Stomach (tissue), 9 donors: ENCODE results near the gene TNKS2. TPM values are rescaled to one million over a fixed set of nuclear protein-coding genes. Genes with fewer than 3 reads are reported as not detected.

Experiments
- DNase-seq, 2 donors: peaks; one replicate each; pipeline versions ENCODE4 v3.0.0 to v3.0.0-alpha.2; 2013 to 2019
- H3K27ac ChIP-seq, 5 donors: fragments of 200-600 bp in 4 of 5; sonication (generic) in 4 of 5; one replicate each; pipeline ENCODE4 v1.5.1; 2013 to 2019; ENCODE audit warnings: mild to moderate bottlenecking in 1 of 5, moderate library complexity in 1 of 5
- H3K27me3 ChIP-seq, 3 donors: fragments of 200-600 bp; sonication (generic); one replicate each; pipeline ENCODE4 v1.5.1; 2017 to 2019; ENCODE audit warnings: mixed run types in 1 of 3
- H3K36me3 ChIP-seq, 4 donors: fragments of 200-600 bp; sonication (generic); 1 replicate in 3 of 4; 2 replicates in 1 of 4; pipeline ENCODE4 v1.5.1; 2016 to 2019
- H3K4me1 ChIP-seq, 4 donors: fragments of 200-600 bp; sonication (generic); one replicate each; pipeline ENCODE4 v1.5.1; 2016 to 2019
- H3K4me3 ChIP-seq, 4 donors: fragments of 200-600 bp; sonication (generic) in 3 of 4; one replicate each; pipeline ENCODE4 v1.5.1; 2016 to 2019; ENCODE audit warnings: mild to moderate bottlenecking in 1 of 4
- H3K9me3 ChIP-seq, 4 donors: fragments of 200-600 bp; sonication (generic); one replicate each; pipeline ENCODE4 v1.5.1; 2016 to 2019
- EP300 ChIP-seq: sonication (generic); formaldehyde crosslinking; IDR thresholded peaks from one replicate; pipeline ENCODE4 v1.6.1; 2017; ENCODE audit warnings: antibody characterized with exemption
- POLR2A ChIP-seq, 4 donors: fragments of 450-650 bp; IDR thresholded peaks; one replicate each; pipeline ENCODE4 v1.6.1; 2016; ENCODE audit warnings: antibody characterized with exemption in 4 of 4, control low read depth in 2 of 4, mild to moderate bottlenecking in 1 of 4, moderate library complexity in 1 of 4
- POLR2AphosphoS5 ChIP-seq, 3 donors: sonication (generic); formaldehyde crosslinking; IDR thresholded peaks; one replicate each; pipeline ENCODE4 v1.6.1; 2016; ENCODE audit warnings: antibody characterized with exemption in 3 of 3
- WGBS, 5 donors: extraction: QIAGEN DNeasy Blood & Tissue Kit in 3 of 5; methylation state at CpG; one replicate each; pipeline versions ENCODE4 v1.1.5 to v1.1.7; 2013 to 2018; 5-methylcytosine and 5-hydroxymethylcytosine counted together
- intact Hi-C: fragments of 100-400 bp; cut with DNase I; formaldehyde crosslinking; loops from one replicate; pipeline ENCODE4 v1.15.1; 2023; ENCODE audit warnings: low total_unique reads
- polyA plus RNA-seq, 3 donors: library from polyadenylated mRNA; stranded (reverse); fragments of 200-250 nt; gene quantifications; one replicate each; pipeline ENCODE4 v1.2.3, GENCODE V29; 2013
- total RNA-seq, 5 donors: library from RNA; depleted of rRNA; stranded (reverse); fragments of >200 nt; gene quantifications; one replicate each; pipeline versions ENCODE4 v1.1.0 to v1.2.3, GENCODE V29; 2014 to 2016
- TF ChIP-seq, protein P1 (sequence below), 7 experiments: fragments of 450-650 bp in 4 of 7; fragments of 200-600 bp in 3 of 7; sonication (generic) in 3 of 7; IDR thresholded peaks; one replicate each; pipeline ENCODE4 v1.5.1; 2016 to 2019; ENCODE audit warnings: antibody characterized with exemption in 7 of 7, control low read depth in 2 of 7, mild to moderate bottlenecking in 1 of 7
- donor health status: healthy with polysubstance abuse.
- donor health status: Bipolar disorder and iron deficiency.
- donor health status: healthy.

Gene TNKS2
- total and polyA plus RNA-seq, 8 donors = 8.1 to 86.5 (median 28.9) TPM

DNA sequence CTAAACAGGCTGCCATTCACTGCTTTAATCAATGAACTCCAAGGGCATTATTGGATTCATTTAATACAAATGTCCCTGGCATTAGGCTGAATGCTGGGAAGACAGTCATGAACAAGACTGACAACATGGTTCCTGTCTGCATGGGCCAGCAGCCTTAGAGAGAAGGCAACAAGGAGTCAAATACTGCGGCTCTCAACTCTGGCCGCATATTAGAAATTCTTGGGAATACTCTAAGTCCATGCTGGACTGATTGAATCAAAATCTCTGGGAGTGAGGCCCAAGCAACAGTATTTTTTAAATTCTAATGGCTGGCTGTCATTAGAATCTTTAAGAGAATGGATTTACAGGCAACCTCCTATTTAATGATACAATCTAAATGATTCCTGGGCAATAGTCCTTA, 76.9 kb downstream of the TNKS2 start:
- Histone ChIP-seq H3K9me3 (no peaks in the 10 kb centered on the region), H3K4me1 (peaks cover 0 to 7% (median 5%) of the 10 kb centered on the region in 4 donors), H3K27me3 (no peaks in the 10 kb centered on the region), H3K4me3 (no peak overlapping the region), H3K27ac (no peak overlapping the region), H3K36me3 (no peaks in the 10 kb centered on the region)
- intact Hi-C loops = no loop called here
- no peak for DNase-seq
- no peak for TF ChIP-seq EP300
- no peak for TF ChIP-seq POLR2AphosphoS5 (IDR thresholded peaks at IDR 0.05)
- TF ChIP-seq, protein P1, sequence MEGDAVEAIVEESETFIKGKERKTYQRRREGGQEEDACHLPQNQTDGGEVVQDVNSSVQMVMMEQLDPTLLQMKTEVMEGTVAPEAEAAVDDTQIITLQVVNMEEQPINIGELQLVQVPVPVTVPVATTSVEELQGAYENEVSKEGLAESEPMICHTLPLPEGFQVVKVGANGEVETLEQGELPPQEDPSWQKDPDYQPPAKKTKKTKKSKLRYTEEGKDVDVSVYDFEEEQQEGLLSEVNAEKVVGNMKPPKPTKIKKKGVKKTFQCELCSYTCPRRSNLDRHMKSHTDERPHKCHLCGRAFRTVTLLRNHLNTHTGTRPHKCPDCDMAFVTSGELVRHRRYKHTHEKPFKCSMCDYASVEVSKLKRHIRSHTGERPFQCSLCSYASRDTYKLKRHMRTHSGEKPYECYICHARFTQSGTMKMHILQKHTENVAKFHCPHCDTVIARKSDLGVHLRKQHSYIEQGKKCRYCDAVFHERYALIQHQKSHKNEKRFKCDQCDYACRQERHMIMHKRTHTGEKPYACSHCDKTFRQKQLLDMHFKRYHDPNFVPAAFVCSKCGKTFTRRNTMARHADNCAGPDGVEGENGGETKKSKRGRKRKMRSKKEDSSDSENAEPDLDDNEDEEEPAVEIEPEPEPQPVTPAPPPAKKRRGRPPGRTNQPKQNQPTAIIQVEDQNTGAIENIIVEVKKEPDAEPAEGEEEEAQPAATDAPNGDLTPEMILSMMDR (IDR thresholded peaks at IDR 0.05) = no peak
- TF ChIP-seq POLR2A (IDR thresholded peaks at IDR 0.05) = no peak
- WGBS, 5 donors = 92 to 99% (median 95%) methylated on average over 2 of the region's 2 CpGs

DNA sequence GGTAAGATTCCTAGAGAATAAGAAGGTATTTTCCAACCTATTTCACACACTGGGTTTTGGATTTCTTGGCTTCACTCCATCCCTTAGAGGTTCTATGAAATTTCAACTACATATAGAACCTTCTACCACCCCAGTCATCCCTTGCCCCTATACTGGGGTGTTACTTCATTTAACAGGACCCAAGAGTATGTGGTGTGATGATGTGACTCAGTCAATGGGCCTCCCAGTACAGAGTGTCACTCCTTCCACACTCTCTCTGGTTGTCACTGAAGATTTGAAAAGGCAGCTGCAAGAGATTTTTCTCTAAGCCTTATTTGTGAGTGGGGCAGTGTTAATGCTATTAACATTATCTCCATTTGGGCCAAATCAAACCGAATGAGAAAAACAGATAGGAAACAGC, 77.6 kb downstream of the TNKS2 start:
- Histone ChIP-seq H3K4me1 (peaks cover 0 to 12% (median 7%) of the 10 kb centered on the region in 4 donors), H3K27ac (no peak overlapping the region), H3K4me3 (no peak overlapping the region), H3K36me3 (no peaks in the 10 kb centered on the region), H3K9me3 (no peaks in the 10 kb centered on the region), H3K27me3 (no peaks in the 10 kb centered on the region)
- intact Hi-C loops = no loop called here
- TF ChIP-seq EP300 = no peak
- TF ChIP-seq, protein P1 (IDR thresholded peaks at IDR 0.05) = no peak
- TF ChIP-seq POLR2AphosphoS5 (IDR thresholded peaks at IDR 0.05) = no peak
- TF ChIP-seq POLR2A (IDR thresholded peaks at IDR 0.05) = no peak
- DNase-seq = no peak
- 85 to 96% (median 92%) methylated on average over 1 of the region's 1 CpG for whole genome bisulfite sequencing, 5 donors

DNA sequence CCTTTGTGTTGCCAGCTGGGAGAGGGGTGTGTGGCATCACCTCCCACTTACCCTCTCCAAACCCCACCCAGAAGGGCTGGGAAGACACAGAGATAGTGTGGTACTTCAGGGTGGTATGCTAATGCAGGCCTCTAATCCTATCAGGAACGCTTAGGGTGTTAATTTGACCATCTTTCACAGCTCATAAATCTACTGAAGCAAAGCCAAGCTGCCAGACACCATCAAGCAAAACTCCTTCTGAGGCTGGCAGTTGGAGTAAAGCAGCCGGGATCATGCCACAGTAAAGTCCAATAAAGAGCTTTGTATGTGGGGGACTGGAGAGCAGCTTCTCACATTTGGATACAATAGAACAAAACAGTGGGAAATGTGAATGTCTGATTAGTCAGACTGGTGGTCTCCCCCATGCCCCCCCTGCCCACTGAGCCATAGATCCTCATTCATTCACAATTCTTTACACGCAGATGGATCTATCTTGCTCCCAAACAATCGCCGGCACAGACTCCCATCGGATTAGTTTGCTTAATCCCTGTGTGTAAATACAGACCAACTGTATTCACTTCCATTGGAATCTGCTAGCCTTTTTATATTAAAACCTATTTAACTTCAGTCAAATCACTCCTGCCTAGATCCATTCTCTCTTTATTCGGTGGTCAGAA, 81.4 kb downstream of the TNKS2 start:
- no peak overlapping the region for H3K4me3 ChIP-seq
- H3K27ac ChIP-seq = no peak overlapping the region
- no peaks in the 10 kb centered on the region for H3K9me3 ChIP-seq
- H3K4me1 ChIP-seq = peaks cover 5 to 29% (median 15%) of the 10 kb centered on the region in 4 donors
- DNase-seq = no peak
- H3K27me3 ChIP-seq = no peaks in the 10 kb centered on the region
- 19 to 31% (median 26%) methylated on average over 7 of the region's 7 CpGs for WGBS, 5 donors
- H3K36me3 ChIP-seq = no peaks in the 10 kb centered on the region
- no peak for TF ChIP-seq POLR2A (IDR thresholded peaks at IDR 0.05)
- no peak for TF ChIP-seq POLR2AphosphoS5 (IDR thresholded peaks at IDR 0.05)
- no peak for TF ChIP-seq EP300
- TF ChIP-seq, protein P1 (IDR thresholded peaks at IDR 0.05) = no peak
- intact Hi-C loops = no loop called here

DNA sequence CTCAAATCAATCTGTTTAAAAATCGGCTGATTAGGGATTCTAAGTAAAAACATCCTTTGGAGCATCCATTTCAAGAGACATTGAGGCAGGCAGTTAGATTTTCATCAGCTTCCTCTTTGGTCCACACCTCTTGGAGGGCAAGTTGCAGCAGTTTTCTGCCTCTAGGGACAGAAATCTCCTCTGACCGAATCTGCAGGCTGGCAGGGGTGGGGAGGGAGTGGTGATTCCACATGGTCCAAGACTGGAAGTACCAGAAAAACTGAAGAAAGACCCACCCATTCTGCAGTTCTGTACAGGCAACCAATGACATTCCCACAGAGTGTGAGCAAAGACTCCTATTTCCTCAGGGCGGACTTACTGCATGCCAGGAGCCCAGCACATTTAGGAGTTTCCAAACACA, 82.1 kb downstream of the TNKS2 start:
- Histone ChIP-seq H3K4me3 (no peak overlapping the region), H3K27me3 (no peaks in the 10 kb centered on the region), H3K27ac (no peak overlapping the region), H3K9me3 (no peaks in the 10 kb centered on the region), H3K4me1 (peaks cover 5 to 32% (median 17%) of the 10 kb centered on the region in 4 donors), H3K36me3 (no peaks in the 10 kb centered on the region)
- 18 to 34% (median 28%) methylated on average over 3 of the region's 3 CpGs for WGBS, 5 donors
- intact Hi-C loops = no loop called here
- TF ChIP-seq POLR2AphosphoS5 (IDR thresholded peaks at IDR 0.05) (no peak), POLR2A (IDR thresholded peaks at IDR 0.05) (no peak), EP300 (no peak)
- TF ChIP-seq, protein P1 (IDR thresholded peaks at IDR 0.05) = no peak
- DNase-seq = peak in 1 of 2 donors; percentile 64
